ENCODE measurements around the gene UNC13D. TPM values are rescaled to one million over a fixed set of nuclear protein-coding genes. Genes with fewer than 3 reads are reported as not detected.

Gene UNC13D
- total and polyA plus RNA-seq, 9 of the 15 experiments (the other 6 are each of a cell fraction or from before 2014, with no cell fraction given) = 0.86 to 244 (median 69.2) TPM

DNA sequence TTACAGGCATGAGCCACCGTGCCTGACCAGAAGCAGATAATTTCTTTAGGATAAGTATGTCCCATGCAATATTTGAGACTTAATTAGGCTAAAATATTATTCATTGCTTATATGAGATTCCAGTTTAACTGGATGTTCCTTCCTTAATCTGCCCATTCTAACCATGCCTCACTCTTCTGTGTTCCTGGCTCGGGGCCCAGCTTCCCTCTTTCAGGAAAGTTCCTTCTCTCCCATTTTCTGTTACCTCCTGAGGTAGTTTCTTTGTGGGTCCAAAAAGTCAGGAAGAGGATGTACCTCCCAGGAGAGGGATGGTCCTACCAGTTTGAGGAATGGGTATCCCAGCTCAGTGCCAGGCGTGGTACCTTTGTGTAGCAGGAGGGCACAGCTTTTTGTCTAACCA, 36.3 kb downstream of the UNC13D start:
- TF ChIP-seq ZNF696 (CRISPR knock-in tag; conservative IDR thresholded peaks at IDR 0.05) (no peak), ZNF124 (CRISPR knock-in tag; IDR thresholded peaks at IDR 0.05) (no peak), ZNF785 (CRISPR knock-in tag; IDR thresholded peaks at IDR 0.05) (no peak), ZNF707 (CRISPR knock-in tag; conservative IDR thresholded peaks at IDR 0.05) (no peak), HDAC1 (IDR thresholded peaks at IDR 0.05) (no peak), RAD51 (IDR thresholded peaks at IDR 0.05; ENCODE audit: borderline replicate concordance, low read depth) (no peak), TBP (optimal IDR thresholded peaks at IDR 0.05; ENCODE audit: low read depth, low read length) (no peak), NBN (IDR thresholded peaks at IDR 0.05; ENCODE audit: low read depth) (no peak)
- TF ChIP-seq, protein P1, sequence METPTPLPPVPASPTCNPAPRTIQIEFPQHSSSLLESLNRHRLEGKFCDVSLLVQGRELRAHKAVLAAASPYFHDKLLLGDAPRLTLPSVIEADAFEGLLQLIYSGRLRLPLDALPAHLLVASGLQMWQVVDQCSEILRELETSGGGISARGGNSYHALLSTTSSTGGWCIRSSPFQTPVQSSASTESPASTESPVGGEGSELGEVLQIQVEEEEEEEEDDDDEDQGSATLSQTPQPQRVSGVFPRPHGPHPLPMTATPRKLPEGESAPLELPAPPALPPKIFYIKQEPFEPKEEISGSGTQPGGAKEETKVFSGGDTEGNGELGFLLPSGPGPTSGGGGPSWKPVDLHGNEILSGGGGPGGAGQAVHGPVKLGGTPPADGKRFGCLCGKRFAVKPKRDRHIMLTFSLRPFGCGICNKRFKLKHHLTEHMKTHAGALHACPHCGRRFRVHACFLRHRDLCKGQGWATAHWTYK (CRISPR knock-in tag; IDR thresholded peaks at IDR 0.05) = no peak
- no peak for ATAC-seq
- BruUV-seq (replicated peaks) = no TSS peak
- no peak overlapping the region for H3K4me3 ChIP-seq
- 77% methylated on average over 3 of the region's 3 CpGs for WGBS (ENCODE audit: insufficient coverage, low coverage, missing lambda C conversion rate)
- H3K36me3 ChIP-seq (ENCODE audit: control insufficient read depth, insufficient read depth, low read length) = peaks cover 26% of the 10 kb centered on the region; the same call in 2 of the 3 replicates
- peaks cover 10 to 20% of the 10 kb centered on the region in 2 experiments for H3K4me1 ChIP-seq (replicated peaks in 1 of 2; ENCODE audit: control insufficient read depth in 2 of 2, insufficient read depth in 2 of 2, low read length in 2 of 2)
- no peak overlapping the region for H3K4me2 ChIP-seq (ENCODE audit: insufficient read depth, low read length)
- no peak overlapping the region for H3K27ac ChIP-seq (ENCODE audit: extremely low read depth, low read depth, low read length)
- DNase-seq (ENCODE audit: extremely low read depth in 1 of 4, low spot score in 3 of 4) = no peak
- H3K9ac ChIP-seq (ENCODE audit: insufficient read depth in 1 of 2, low read depth in 2 of 2, low read length in 2 of 2) = no peak overlapping the region
- H3K79me2 ChIP-seq (ENCODE audit: control insufficient read depth, insufficient read depth, low read length) = no peaks in the 10 kb centered on the region
- no peak for FAIRE-seq
- intact Hi-C loops (cut with micrococcal nuclease) = no loop called here
- H3K9me1 ChIP-seq (ENCODE audit: control insufficient read depth, insufficient read depth, low read length) = no peaks in the 10 kb centered on the region
- H4K20me1 ChIP-seq (replicated peaks; ENCODE audit: control insufficient read depth, insufficient read depth, low read length) = no peaks in the 10 kb centered on the region
- no peak overlapping the region for H2AFZ ChIP-seq (ENCODE audit: low read depth, low read length)
- no peaks in the 10 kb centered on the region for H3K9me3 ChIP-seq (replicated peaks; ENCODE audit: control insufficient read depth, insufficient read depth, low read depth, low read length)
- in situ Hi-C loops (cut with MboI) = no loop called here
- H3K27me3 ChIP-seq (ENCODE audit: control insufficient read depth in 2 of 2, insufficient read depth in 2 of 2, low read length in 2 of 2) = no peaks in the 10 kb centered on the region
- CTCF ChIA-PET (ENCODE audit: low intra/inter-chr PET ratio) = no interaction called here
- POLR2A ChIA-PET = interaction anchor here (0.6 to 4.1 kb wide), 11 partner anchors 8 to 438 kb away, joined by 3 to 37 read pairs (median 4); partner anchors contain the start of gene UNK
